ENCODE measurements around the gene ACSL5.

ACSL5 gene

GRCh38 chr10:112409755-112410154 is 35.8 kb downstream of the ACSL5 start:
- DNase-seq (ENCODE audit: low spot score), result no peak

- DNase-seq (ENCODE audit: low spot score), result no peak
Observed at GRCh38 chr10:112412696-112413095, 38.8 kb downstream of the ACSL5 start.

GRCh38 chr10:112421731-112422130 is 47.8 kb downstream of the ACSL5 start:
- DNase-seq (ENCODE audit: low spot score), result no peak

GRCh38 chr10:112424651-112425050 is 50.7 kb downstream of the ACSL5 start:
- DNase-seq (ENCODE audit: low spot score), result no peak

GRCh38 chr10:112426111-112426510 is 52.2 kb downstream of the ACSL5 start:
- no peak for DNase-seq (ENCODE audit: low spot score)

- no peak for DNase-seq (ENCODE audit: low spot score)
Observed at GRCh38 chr10:112429147-112429546, 55.2 kb downstream of the ACSL5 start.

GRCh38 chr10:112429654-112430230 is 55.8 kb downstream of the ACSL5 start:
- no peak for DNase-seq (ENCODE audit: low spot score)

GRCh38 chr10:112433136-112433535 is 59.2 kb downstream of the ACSL5 start:
- DNase-seq (ENCODE audit: low spot score), result no peak

GRCh38 chr10:112434988-112435619 is 61.2 kb downstream of the ACSL5 start:
- peak; percentile 56 for DNase-seq (ENCODE audit: low spot score)

GRCh38 chr10:112438356-112438755 is 64.4 kb downstream of the ACSL5 start:
- DNase-seq (ENCODE audit: low spot score), result no peak

GRCh38 chr10:112441520-112441919 is 67.6 kb downstream of the ACSL5 start:
- no peak for DNase-seq (ENCODE audit: low spot score)

- no peak for DNase-seq (ENCODE audit: low spot score)
Observed at GRCh38 chr10:112442063-112442462, 68.1 kb downstream of the ACSL5 start.

GRCh38 chr10:112446055-112446854 is 72.3 kb downstream of the ACSL5 start:
- DNase-seq (ENCODE audit: low spot score), result peak; percentile 20

GRCh38 chr10:112446855-112447619 is 73.1 kb downstream of the ACSL5 start, which contains the start of the genes VTI1A and ZDHHC6:
TSS of gene VTI1A (plus strand) at chr10:112447215. CDS start at chr10:112447374, 159 bp downstream.
TSS of gene ZDHHC6 (minus strand) at chr10:112446914. CDS start at chr10:112445436, 1,478 bp downstream.
- peak; percentile 90 for DNase-seq (ENCODE audit: low spot score)

- DNase-seq (ENCODE audit: low spot score), result no peak
Observed at GRCh38 chr10:112447620-112447928, 73.7 kb downstream of the ACSL5 start.

GRCh38 chr10:112448888-112449287 is 75.0 kb downstream of the ACSL5 start:
- no peak for DNase-seq (ENCODE audit: low spot score)

GRCh38 chr10:112454910-112455779 is 81.2 kb downstream of the ACSL5 start:
- DNase-seq (ENCODE audit: low spot score), result no peak

GRCh38 chr10:112456533-112456932 is 82.6 kb downstream of the ACSL5 start:
- DNase-seq (ENCODE audit: low spot score), result no peak

- no peak for DNase-seq (ENCODE audit: low spot score)
Observed at GRCh38 chr10:112460366-112460765, 86.5 kb downstream of the ACSL5 start.

- no peak for DNase-seq (ENCODE audit: low spot score)
Observed at GRCh38 chr10:112461029-112461887, 87.3 kb downstream of the ACSL5 start.

Measured in hematopoietic multipotent progenitor cell treated with erythropoietin and hydrocortisone succinate and interleukin-3 and kit ligand, for 17 days (in vitro differentiated cells).